NCI-H748 (cell line): Measurements from ENCODE around the gene SUPT5H.
A peak's percentile ranks its signal among the peaks of the same experiment; 100 is the strongest.

Experiments
- DNase-seq: peaks from one replicate; lab custom pipeline; 2025; ENCODE audit not compliant: unreplicated experiment; lab: John Stamatoyannopoulos, UW

The SUPT5H gene

GRCh38 chr19:39409208-39410016 is 36.0 kb upstream of the SUPT5H start:
- DNase-seq, result peak; percentile 99

- DNase-seq, result peak; percentile 72
Observed at GRCh38 chr19:39410017-39410830, 35.2 kb upstream of the SUPT5H start.

- DNase-seq, result no peak
Observed at GRCh38 chr19:39410831-39411080, 34.6 kb upstream of the SUPT5H start.

- no peak for DNase-seq
Observed at GRCh38 chr19:39411081-39411831, 34.1 kb upstream of the SUPT5H start.

- peak; percentile 94 for DNase-seq
Observed at GRCh38 chr19:39411832-39412099, 33.6 kb upstream of the SUPT5H start.

DNA sequence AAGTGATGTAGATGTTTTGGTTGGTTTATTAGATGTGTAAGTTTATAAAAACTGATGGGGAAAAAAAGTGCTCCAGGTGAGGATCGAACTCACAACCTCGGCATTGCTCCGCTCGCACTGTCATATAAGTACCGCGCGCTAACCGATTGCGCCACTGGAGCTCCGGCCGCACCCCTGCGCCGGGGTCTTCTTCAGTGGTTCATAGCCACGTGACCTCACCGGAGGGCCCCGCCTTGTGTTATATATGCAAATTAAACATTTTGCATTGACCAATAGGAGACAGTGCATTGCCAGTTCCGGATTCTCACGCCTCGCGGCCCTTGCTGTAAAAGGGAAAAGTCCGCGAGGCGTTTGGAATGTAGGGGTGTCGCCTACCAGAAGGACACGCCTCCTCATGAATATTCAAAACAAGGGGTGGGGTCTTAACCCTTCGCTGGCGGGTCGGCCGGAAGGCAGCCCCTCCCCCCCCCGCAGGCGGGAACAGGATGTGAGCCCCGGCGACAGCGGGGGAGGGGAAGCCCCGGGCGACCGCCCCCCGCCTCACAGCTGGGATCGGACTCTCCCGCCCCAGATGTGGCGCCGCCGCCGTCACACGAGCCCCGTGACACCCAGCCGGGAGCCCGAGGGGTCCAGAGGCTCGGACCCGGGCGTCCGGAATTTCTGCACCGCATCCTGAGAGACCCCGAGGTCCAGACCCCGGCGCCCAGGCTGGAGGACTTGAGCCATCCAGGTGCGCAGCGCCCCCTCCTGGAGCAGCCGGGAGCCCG is 33.1 kb upstream of the SUPT5H start, which contains the start of gene PLEKHG2:
Gene PLEKHG2 (plus strand): TSS at position 570 of the 767 bp plus-strand sequence. CDS start 1,418 bp downstream, outside the sequence.
- DNase-seq, result peak; percentile 100

DNA sequence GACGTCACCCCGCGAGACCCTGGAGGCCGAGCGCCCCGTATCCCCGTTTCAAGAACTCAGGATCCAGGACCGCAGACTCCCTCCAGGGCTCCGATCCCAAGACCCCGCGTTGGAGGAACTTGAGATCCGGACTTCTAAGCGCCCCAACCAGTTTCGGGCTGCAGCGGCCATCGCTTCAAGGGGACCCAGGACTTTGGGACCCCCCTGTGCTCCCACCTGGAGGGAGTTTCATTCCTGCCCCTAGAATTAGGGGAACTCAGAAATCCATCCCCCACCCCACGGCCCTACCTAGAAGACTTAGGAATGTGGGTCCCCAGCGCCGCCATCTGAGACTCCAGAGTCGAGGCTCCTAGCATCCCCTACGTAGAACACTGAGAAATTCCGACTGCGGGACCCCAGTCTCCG is 32.5 kb upstream of the SUPT5H start:
- no peak for DNase-seq

DNA sequence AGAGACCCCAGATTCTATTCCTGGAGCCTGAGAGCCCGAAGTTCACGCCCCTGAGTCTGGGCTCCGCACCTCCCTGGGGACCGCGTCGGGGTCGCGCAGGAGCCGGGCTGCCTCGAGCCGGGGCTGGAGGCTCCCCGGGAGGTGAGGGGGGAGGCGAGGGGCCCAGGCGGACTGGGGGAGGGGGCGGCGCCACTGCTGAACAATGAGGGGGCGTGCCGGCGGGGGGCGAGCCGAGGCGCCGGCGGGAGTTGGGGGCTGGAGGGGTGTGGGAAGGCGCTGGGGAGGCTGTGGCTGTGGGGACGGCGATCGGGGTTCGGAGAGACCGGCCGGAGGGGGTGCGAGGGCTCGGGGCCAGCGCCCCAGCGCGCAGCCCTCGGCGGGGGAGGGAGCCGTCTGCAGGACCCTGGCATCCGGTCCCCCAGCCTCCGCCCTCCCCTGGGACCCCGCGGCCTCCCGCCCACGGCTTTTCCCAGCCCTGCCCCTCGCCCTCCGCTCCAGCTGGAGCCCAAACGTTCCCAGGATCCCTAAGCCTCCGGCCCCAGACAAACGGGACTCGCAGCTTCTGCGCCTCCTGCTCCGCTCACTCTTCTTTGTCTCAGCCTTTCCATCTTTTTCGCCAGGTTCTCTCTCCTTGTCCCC is 32.0 kb upstream of the SUPT5H start:
- peak; percentile 73 for DNase-seq

- peak; percentile 47 for DNase-seq
Observed at GRCh38 chr19:39413911-39414608, 31.3 kb upstream of the SUPT5H start.

DNA sequence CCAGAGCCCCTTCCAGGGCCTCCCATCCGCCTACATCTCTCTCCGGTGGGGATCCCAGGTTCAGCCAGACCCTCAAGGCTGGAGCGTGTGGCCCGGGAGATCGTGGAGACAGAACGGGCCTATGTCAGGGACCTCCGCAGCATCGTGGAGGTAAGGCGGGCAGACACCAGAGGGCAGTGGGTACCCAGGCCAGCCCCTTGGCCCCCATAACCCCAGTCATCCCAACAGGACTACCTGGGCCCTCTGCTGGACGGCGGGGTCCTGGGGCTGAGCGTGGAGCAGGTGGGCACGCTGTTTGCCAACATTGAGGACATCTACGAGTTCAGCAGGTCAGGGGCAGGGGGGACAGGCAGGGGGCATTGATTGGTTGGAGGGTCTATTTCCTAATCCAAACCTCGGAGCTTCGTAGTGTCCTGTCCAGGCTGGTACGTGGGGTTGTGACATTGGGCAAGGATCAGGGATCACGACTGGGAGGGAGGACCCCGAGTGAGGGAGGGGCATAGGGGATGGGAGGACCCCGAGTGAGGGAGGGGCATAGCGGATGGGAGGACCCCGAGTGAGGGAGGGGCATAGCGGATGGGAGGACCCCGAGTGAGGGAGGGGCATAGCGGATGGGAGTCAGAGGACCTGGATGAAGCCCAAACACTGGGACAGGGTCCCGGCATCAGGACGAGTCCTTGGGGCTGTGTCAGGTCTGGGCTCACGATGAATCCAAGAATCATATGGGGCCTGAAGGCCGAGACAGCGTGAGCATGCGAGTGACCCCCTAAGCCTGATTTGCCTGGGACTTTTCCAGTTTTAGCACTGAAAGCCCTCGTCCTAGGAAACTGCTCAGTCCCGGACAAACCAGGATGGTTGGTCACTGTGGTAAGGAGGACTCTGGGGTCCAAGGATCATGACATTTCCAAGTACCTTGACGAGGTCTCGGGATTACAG is 30.0 kb upstream of the SUPT5H start:
- DNase-seq, result no peak

DNA sequence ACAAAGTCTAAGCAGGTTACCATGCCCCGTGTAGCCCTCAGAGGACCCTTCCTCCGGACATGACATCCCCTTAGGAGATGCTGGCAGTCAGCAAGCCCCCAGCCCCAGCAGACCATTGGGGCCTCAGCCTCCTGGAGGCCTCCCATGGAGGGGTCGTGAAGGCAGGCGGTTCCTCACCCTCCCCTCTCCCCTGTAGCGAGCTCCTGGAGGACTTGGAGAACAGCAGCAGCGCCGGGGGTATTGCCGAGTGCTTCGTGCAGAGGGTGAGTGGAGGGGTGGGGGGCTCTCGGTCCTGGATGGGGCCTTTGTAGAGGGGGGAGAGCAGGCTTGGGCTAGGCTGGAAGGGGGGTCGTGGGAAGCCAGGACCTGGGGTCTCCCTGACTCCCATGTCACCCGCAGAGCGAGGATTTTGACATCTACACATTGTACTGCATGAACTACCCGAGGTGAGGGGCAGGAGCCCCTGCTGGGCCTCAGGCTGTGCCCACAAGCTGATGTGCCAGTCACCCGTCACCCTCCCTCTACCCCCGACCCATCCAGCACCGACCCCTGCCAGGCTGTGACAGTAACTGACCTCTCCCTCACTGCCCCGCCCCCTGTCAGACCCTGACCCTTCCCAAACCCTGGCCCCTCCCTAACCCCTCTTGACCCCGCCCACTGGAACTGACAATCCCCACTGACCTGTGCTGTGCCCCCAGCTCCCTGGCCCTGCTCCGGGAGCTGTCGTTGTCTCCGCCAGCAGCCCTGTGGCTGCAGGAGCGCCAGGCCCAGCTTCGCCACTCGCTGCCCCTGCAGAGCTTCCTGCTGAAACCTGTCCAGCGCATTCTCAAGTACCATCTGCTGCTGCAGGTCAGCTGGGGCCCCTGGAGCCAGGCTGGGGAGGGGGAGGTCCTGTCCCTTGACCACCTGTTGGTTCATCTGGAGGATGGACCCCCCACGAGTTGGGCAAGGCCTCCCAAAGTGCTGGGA is 28.9 kb upstream of the SUPT5H start:
- DNase-seq, result no peak

DNA sequence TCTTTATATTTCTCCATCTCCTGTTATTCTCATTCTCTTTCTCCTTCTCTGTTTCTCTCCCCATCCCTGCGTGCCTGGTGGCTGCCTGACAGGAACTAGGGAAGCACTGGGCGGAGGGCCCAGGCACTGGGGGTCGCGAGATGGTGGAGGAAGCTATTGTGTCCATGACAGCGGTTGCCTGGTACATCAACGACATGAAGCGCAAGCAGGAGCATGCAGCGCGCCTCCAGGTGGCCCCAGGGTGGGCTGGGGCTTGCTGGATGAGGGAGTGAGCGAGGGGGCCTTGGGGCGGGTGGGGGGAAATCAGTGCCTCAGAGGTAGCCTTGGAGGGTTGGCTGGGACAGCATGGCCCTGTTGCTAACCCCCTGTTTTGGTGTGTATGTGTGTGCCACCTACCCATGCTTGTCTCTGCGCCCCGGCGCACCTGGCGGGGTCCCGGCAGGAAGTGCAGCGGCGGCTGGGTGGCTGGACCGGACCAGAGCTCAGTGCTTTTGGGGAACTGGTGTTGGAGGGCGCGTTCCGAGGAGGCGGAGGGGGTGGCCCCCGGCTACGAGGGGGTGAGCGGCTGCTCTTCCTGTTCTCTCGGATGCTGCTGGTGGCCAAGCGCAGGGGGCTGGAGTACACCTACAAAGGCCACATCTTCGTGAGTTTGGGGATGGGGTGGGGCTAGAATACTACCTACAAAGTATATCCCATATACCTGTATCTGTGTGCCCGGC is 27.8 kb upstream of the SUPT5H start:
- no peak for DNase-seq

- no peak for DNase-seq
Observed at GRCh38 chr19:39419003-39419402, 26.4 kb upstream of the SUPT5H start.

DNA sequence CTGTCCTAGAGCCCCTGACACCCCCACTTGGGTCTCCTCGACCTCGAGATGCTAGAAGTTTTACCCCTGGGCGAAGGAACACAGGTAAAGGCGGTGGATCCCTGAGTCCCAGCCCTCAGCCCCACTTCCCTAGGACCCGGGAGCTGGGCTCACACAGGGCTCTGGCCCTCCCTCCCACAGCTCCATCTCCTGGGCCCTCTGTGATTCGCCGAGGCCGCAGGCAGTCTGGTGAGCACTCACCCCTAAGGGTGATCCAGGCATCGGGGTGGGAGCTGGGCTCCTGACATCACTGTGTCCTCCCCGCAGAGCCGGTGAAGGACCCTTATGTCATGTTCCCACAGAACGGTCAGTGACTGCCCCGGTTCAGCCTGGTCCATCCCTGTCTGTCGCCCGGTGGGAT is 24.6 kb upstream of the SUPT5H start:
- no peak for DNase-seq

DNA sequence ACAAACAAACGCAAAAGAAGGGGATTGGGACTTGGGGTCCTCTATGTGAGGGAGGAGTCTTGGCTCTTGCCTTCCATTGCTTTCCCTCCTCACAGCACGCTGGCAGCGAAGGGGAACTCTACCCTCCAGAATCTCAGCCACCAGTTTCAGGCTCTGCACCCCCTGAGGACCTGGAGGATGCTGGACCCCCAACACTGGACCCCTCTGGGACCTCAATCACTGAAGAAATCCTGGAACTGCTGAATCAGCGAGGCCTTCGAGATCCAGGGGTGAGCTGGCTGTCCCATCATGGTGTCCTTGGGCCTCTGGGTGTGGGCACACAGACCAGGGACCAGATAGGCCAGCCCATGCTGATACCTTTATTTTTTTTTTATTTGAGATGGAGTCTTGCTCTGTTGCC is 23.4 kb upstream of the SUPT5H start:
- no peak for DNase-seq

GRCh38 chr19:39423258-39424086 is 21.9 kb upstream of the SUPT5H start:
- no peak for DNase-seq
